Measurements from ENCODE around the gene LILRB3. TPM values are rescaled to one million over a fixed set of nuclear protein-coding genes. Genes with fewer than 3 reads are reported as not detected.
"Not testable (repeated sequence)": the region's sequence is repeated elsewhere in the genome, so short reads cannot be mapped to it uniquely, and the experiment has no call there.

LILRB3 gene
- total RNA-seq, 1 experiment from 2014 or later, result not detected

GRCh38 chr19:54190503-54191010, 32.2 kb downstream of the LILRB3 start:
- peak; percentile 99 for DNase-seq (ENCODE audit: low read depth)

- peak; percentile 100 for DNase-seq (ENCODE audit: low read depth)
Observed at GRCh38 chr19:54189735-54190502, 32.9 kb downstream of the LILRB3 start.

- no peak for DNase-seq (ENCODE audit: low read depth)
Observed at GRCh38 chr19:54189145-54189734, 33.6 kb downstream of the LILRB3 start, which contains the start of gene MBOAT7. Gene MBOAT7, minus strand, starts transcription at chr19:54189580. Its CDS starts 1,072 bp downstream, at chr19:54188508.

GRCh38 chr19:54188215-54188871, 34.5 kb downstream of the LILRB3 start:
- DNase-seq (ENCODE audit: low read depth), result peak; percentile 93

GRCh38 chr19:54186934-54187381, 35.8 kb downstream of the LILRB3 start:
- DNase-seq (ENCODE audit: low read depth), result no peak

GRCh38 chr19:54186351-54186750, 36.5 kb downstream of the LILRB3 start:
- DNase-seq (ENCODE audit: low read depth), result no peak

- no peak for DNase-seq (ENCODE audit: low read depth)
Observed at GRCh38 chr19:54183431-54183830, 39.4 kb downstream of the LILRB3 start.

- not testable (repeated sequence) for DNase-seq (ENCODE audit: low read depth)
Observed at GRCh38 chr19:54181894-54182293, 40.9 kb downstream of the LILRB3 start.

GRCh38 chr19:54180691-54181091, 42.1 kb downstream of the LILRB3 start:
- no peak for DNase-seq (ENCODE audit: low read depth)

- DNase-seq (ENCODE audit: low read depth), result peak; percentile 63
Observed at GRCh38 chr19:54179921-54180461, 42.8 kb downstream of the LILRB3 start.

GRCh38 chr19:54179262-54179852, 43.5 kb downstream of the LILRB3 start:
- DNase-seq (ENCODE audit: low read depth), result no peak

GRCh38 chr19:54178581-54179261, 44.1 kb downstream of the LILRB3 start:
- no peak for DNase-seq (ENCODE audit: low read depth)

GRCh38 chr19:54173951-54174834, 48.6 kb downstream of the LILRB3 start:
- DNase-seq (ENCODE audit: low read depth), result no peak

GRCh38 chr19:54173359-54173699, 49.5 kb downstream of the LILRB3 start:
- no peak for DNase-seq (ENCODE audit: low read depth)

GRCh38 chr19:54172471-54173358, 50.1 kb downstream of the LILRB3 start, which contains the start of gene TMC4:
Gene TMC4, minus strand, starts transcription at chr19:54173160. Its CDS starts 43 bp downstream, at chr19:54173117.
- DNase-seq (ENCODE audit: low read depth), result peak; percentile 68

GRCh38 chr19:54171736-54172431, 50.9 kb downstream of the LILRB3 start:
- not testable (repeated sequence) for DNase-seq (ENCODE audit: low read depth)

GRCh38 chr19:54169149-54169740, 53.6 kb downstream of the LILRB3 start:
- no peak for DNase-seq (ENCODE audit: low read depth)

Measured in M059J (cell line).